Measurements from ENCODE around the gene RASL10B.

DNA sequence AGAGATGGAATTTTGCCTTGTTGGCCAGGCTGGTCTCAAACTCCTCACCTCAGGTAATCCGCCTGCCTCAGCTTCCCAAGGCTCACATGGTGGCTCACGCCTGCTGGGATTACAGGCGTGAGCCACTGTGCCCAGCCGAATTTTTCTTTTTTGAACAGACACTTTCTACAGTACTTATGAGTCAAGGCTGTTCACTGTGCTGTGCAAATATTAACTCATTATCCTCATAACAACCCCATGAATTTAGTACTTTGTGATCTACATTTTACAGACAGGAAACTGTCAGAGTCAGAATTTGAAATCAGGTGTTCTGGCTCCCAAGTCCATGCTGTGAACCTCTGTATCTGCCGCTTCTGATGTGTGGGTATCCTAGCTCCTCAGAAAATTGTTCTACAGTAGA lies 25.7 kb upstream of the RASL10B start:
- TF ChIP-seq, protein P1, sequence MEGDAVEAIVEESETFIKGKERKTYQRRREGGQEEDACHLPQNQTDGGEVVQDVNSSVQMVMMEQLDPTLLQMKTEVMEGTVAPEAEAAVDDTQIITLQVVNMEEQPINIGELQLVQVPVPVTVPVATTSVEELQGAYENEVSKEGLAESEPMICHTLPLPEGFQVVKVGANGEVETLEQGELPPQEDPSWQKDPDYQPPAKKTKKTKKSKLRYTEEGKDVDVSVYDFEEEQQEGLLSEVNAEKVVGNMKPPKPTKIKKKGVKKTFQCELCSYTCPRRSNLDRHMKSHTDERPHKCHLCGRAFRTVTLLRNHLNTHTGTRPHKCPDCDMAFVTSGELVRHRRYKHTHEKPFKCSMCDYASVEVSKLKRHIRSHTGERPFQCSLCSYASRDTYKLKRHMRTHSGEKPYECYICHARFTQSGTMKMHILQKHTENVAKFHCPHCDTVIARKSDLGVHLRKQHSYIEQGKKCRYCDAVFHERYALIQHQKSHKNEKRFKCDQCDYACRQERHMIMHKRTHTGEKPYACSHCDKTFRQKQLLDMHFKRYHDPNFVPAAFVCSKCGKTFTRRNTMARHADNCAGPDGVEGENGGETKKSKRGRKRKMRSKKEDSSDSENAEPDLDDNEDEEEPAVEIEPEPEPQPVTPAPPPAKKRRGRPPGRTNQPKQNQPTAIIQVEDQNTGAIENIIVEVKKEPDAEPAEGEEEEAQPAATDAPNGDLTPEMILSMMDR (optimal IDR thresholded peaks at IDR 0.05 in 1 of 3, IDR thresholded peaks at IDR 0.05 in 1 of 3, conservative IDR thresholded peaks at IDR 0.05 in 1 of 3; ENCODE audit: extremely low read depth in 1 of 3, insufficient read depth in 2 of 3, low read length in 3 of 3): no peak
- no peak for TF ChIP-seq EZH2 (IDR thresholded peaks at IDR 0.05; ENCODE audit: low read length)

Data from keratinocyte (primary cell).